B cell (primary cell): Measurements from ENCODE around the gene ASIC1. TPM values are rescaled to one million over a fixed set of nuclear protein-coding genes. Genes with fewer than 3 reads are reported as not detected.

Experiments used
- ATAC-seq: fragments of 200-7000 bp; cut with Tn5 transposase; one replicate; pipeline ENCODE4 v1.10.0; 2021; ENCODE audit warnings: low read depth, mild to moderate bottlenecking, moderate number of reproducible peaks, moderate library complexity
- CTCF ChIA-PET: fragments of 350-600 bp; sonication (Branson Sonifier 250); formaldehyde crosslinking; loops from one replicate; lab custom pipeline; 2021; ENCODE audit warnings: antibody characterized with exemption, inconsistent platforms; lab: Charles Lee
- POLR2A ChIA-PET: fragments of 350-600 bp; sonication (Branson Sonifier 250); formaldehyde crosslinking; loops from one replicate; lab custom pipeline; 2021; ENCODE audit warnings: antibody characterized with exemption; lab: Charles Lee
- DNase-seq: peaks from one replicate; pipeline ENCODE4 v3.0.0; 2013
- H2AFZ ChIP-seq: 2 replicates; pipeline ENCODE4 v1.6.1; 2012; ENCODE audit warnings: mild to moderate bottlenecking, low read depth, low read length; ENCODE audit not compliant: insufficient read depth, poor library complexity, severe bottlenecking
- H3K27ac ChIP-seq, 2 donors: 1 replicate in 1 of 2; 2 replicates in 1 of 2; pipeline ENCODE4 v1.5.1; 2012 to 2013; ENCODE audit warnings: low read length in 2 of 2, mild to moderate bottlenecking in 2 of 2, moderate library complexity in 1 of 2
- H3K27me3 ChIP-seq, 4 experiments: fragments of 200-600 bp in 1 of 4; sonication (generic) in 1 of 4; replicated peaks in 1 of 4; 1 replicate in 2 of 4; 2 replicates in 2 of 4; pipeline versions ENCODE4 v1.6.1 to v1.7.0; 2013 to 2016; ENCODE audit warnings: low read length in 3 of 4, mild to moderate bottlenecking in 2 of 4, mixed read lengths in 1 of 4, moderate library complexity in 1 of 4; ENCODE audit not compliant: insufficient read depth in 4 of 4, control insufficient read depth in 3 of 4; ENCODE audit errors: control extremely low read depth in 1 of 4
- H3K36me3 ChIP-seq, 2 experiments: replicated peaks in 1 of 2; 1 replicate in 1 of 2; 2 replicates in 1 of 2; pipeline versions ENCODE4 v1.6.1 to v1.7.1; 2013; ENCODE audit warnings: low read length in 1 of 2; ENCODE audit not compliant: insufficient read depth in 2 of 2, control insufficient read depth in 1 of 2; ENCODE audit errors: control extremely low read depth in 1 of 2, extremely low read depth in 1 of 2
- H3K4me1 ChIP-seq, 2 donors: fragments of 200-600 bp in 1 of 2; sonication (generic) in 1 of 2; 1 replicate in 1 of 2; 2 replicates in 1 of 2; pipeline versions ENCODE4 v1.5.1 to v1.6.1; 2013 to 2017; ENCODE audit warnings: low read length in 2 of 2; ENCODE audit not compliant: control insufficient read depth in 2 of 2, insufficient read depth in 2 of 2
- H3K4me2 ChIP-seq: replicated peaks from 2 replicates; pipeline ENCODE3; 2012; ENCODE audit warnings: mild to moderate bottlenecking, low read depth, low read length; ENCODE audit not compliant: poor library complexity, severe bottlenecking
- H3K4me3 ChIP-seq, 5 experiments: fragments of 200-600 bp in 1 of 5; sonication (generic) in 1 of 5; 1 replicate in 3 of 5; 2 replicates in 2 of 5; pipeline versions ENCODE4 v1.5.1 to v1.7.0; 2011 to 2016; ENCODE audit warnings: low read length in 4 of 5, mild to moderate bottlenecking in 4 of 5, low read depth in 2 of 5, control low read depth in 1 of 5, moderate library complexity in 1 of 5; ENCODE audit not compliant: insufficient read depth in 1 of 5; ENCODE audit errors: control extremely low read depth in 1 of 5, extremely low read depth in 1 of 5
- H3K79me2 ChIP-seq: fragments of 200-600 bp; sonication (generic); one replicate; pipeline ENCODE4 v1.6.0; 2016; ENCODE audit warnings: low read length; ENCODE audit not compliant: control insufficient read depth, insufficient read depth
- H3K9ac ChIP-seq: fragments of 200-600 bp; sonication (generic); 2 replicates; pipeline ENCODE4 v1.6.1; 2017; ENCODE audit warnings: mild to moderate bottlenecking, low read length, moderate library complexity
- H3K9me3 ChIP-seq, 3 donors: one replicate each; pipeline versions ENCODE4 v1.6.1 to v1.7.1; 2013; ENCODE audit warnings: low read length in 2 of 3; ENCODE audit not compliant: control insufficient read depth in 2 of 3, insufficient read depth in 1 of 3; ENCODE audit errors: control extremely low read depth in 1 of 3
- H4K20me1 ChIP-seq: 2 replicates; pipeline ENCODE4 v1.6.0; 2012; ENCODE audit warnings: mild to moderate bottlenecking, low read length; ENCODE audit not compliant: insufficient read depth, control insufficient read depth, poor library complexity, severe bottlenecking
- H3K27ac Mint-ChIP-seq: one replicate; pipeline ENCODE4 v1.8.0; 2021; ENCODE audit warnings: mixed read lengths
- H3K27me3 Mint-ChIP-seq: one replicate; pipeline ENCODE4 v1.8.0; 2021; ENCODE audit warnings: mixed read lengths
- H3K4me1 Mint-ChIP-seq: one replicate; pipeline ENCODE4 v1.8.0; 2021; ENCODE audit warnings: mixed read lengths
- H3K4me3 Mint-ChIP-seq: one replicate; pipeline ENCODE4 v1.8.0; 2021; ENCODE audit warnings: mixed read lengths
- H3K9me3 Mint-ChIP-seq: one replicate; pipeline ENCODE4 v1.8.0; 2022; ENCODE audit warnings: mixed read lengths; ENCODE audit not compliant: insufficient read depth
- EZH2 ChIP-seq: IDR thresholded peaks from 2 replicates; pipeline ENCODE4 v1.6.1; 2012; ENCODE audit warnings: borderline replicate concordance, low read depth, mild to moderate bottlenecking, moderate library complexity, low read length; ENCODE audit not compliant: insufficient read depth, poor library complexity, severe bottlenecking
- WGBS: methylation state at CpG from one replicate; pipeline ENCODE4 v1.1.5; 2013; ENCODE audit warnings: missing lambda C conversion rate; ENCODE audit not compliant: insufficient coverage; 5-methylcytosine and 5-hydroxymethylcytosine counted together
- intact Hi-C: fragments of 100-400 bp; cut with micrococcal nuclease; formaldehyde crosslinking; loops from one replicate; pipeline ENCODE4 v1.10.0; 2022
- polyA plus RNA-seq: library from polyadenylated mRNA; depleted of rRNA; stranded (reverse); fragments of >200 nt; gene quantifications from 2 replicates; pipeline ENCODE4 v1.2.3, GENCODE V29; 2012
- total RNA-seq, 2 donors: library from RNA; stranded (reverse); fragments of 120-200 nt in 1 of 2; gene quantifications; 1 replicate in 1 of 2; 2 replicates in 1 of 2; pipeline versions ENCODE4 v1.2.3 to v1.2.4, GENCODE V29; 2013 to 2022
- TF ChIP-seq, protein P1 (sequence below): fragments of 200-600 bp; IDR thresholded peaks from one replicate; pipeline ENCODE4 v1.8.0; 2022; ENCODE audit warnings: antibody characterized with exemption, mild to moderate bottlenecking

The ASIC1 gene
- total and polyA plus RNA-seq, 2 donors (not counting 1 experiment from before 2014, with no cell fraction given): not detected

DNA sequence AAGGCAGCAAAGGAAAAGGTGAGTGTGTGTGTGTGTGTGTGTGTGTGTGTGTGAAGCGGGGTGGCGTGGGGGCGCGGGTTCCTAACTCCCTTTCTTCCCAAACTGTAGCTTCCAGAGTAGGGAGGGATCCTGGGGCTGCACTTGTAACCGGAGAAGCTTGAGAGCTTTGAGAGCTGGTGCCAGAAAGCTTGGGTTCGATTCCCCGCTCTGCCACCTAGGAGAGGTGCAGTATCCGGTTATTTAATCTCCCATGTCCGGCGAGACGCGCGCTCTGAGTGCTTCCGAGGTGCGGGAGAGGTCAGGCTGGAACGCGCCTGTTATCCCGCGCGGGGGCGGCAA lies 24.9 kb upstream of the ASIC1 start:
- H3K9me3 Mint-ChIP-seq: no peaks in the 10 kb centered on the region

DNA sequence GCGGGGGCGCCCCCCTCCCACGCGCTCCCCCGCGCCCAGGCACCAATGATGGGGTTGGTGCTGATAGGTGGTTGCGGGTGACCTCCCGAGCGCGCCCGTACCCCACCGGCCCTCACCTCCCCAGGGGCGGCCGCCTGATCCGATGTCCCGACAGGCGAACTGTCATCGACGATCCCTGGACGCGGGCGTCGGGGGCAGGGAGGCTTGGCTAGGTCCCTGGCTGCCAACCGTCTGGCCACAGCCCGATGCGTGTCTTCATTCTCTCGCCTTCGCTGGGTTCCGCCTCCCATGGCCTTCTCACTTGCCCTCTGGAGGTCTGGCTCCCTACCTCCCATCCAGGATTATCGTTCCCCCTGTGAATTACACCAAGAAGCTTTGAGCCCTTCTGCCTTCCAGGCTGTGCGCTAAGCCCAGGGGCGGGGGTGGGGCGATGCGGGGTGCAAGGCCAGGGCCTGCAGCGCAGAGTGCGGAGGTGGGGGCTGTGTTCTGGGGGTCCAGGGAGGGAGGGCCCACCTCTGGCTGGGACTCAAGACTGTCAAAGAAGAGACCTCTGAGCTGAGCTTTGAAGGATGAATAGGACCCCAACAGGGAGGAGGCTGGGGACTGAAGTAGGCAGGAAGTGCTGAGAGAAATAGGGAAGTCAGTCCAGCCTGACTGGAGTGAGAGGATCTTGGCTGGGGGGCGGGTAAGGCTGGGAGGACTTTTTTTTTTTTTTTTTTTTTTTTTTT lies 24.4 kb upstream of the ASIC1 start:
- Mint-ChIP-seq H3K9me3 (no peaks in the 10 kb centered on the region), H3K27ac (peak overlapping the region; percentile 70), H3K27me3 (peaks cover 5% of the 10 kb centered on the region), H3K4me3 (peak overlapping the region; percentile 85), H3K4me1 (peaks cover 6% of the 10 kb centered on the region)
- Histone ChIP-seq H3K4me1 (peaks cover 13 to 18% of the 10 kb centered on the region in 2 donors), H3K79me2 (no peaks in the 10 kb centered on the region), H3K27me3 (peaks cover 0 to 3% (median 0%) of the 10 kb centered on the region in 4 experiments), H3K27ac (peak overlapping the region in 1 of 2 donors; percentile 30), H3K4me3 (peak overlapping the region; percentile 43 to 72 (median 52)), H3K9ac (peak overlapping the region; percentile 65), H2AFZ (peak overlapping the region; percentile 96), H3K9me3 (no peaks in the 10 kb centered on the region), H4K20me1 (no peaks in the 10 kb centered on the region), H3K36me3 (no peaks in the 10 kb centered on the region), H3K4me2 (peak overlapping the region; percentile 95)
- intact Hi-C loops: no loop called here
- DNase-seq: peak; percentile 61
- ATAC-seq: peak; percentile 81
- 11% methylated on average over 33 of the region's 37 CpGs for WGBS
- ChIA-PET POLR2A (no interaction called here), CTCF (interaction anchor here (1.3 to 1.4 kb wide), 2 partner anchors 10 to 23 kb away, joined by 4 read pairs; no protein-coding TSS in a partner anchor)
- TF ChIP-seq EZH2: no peak
- TF ChIP-seq, protein P1, sequence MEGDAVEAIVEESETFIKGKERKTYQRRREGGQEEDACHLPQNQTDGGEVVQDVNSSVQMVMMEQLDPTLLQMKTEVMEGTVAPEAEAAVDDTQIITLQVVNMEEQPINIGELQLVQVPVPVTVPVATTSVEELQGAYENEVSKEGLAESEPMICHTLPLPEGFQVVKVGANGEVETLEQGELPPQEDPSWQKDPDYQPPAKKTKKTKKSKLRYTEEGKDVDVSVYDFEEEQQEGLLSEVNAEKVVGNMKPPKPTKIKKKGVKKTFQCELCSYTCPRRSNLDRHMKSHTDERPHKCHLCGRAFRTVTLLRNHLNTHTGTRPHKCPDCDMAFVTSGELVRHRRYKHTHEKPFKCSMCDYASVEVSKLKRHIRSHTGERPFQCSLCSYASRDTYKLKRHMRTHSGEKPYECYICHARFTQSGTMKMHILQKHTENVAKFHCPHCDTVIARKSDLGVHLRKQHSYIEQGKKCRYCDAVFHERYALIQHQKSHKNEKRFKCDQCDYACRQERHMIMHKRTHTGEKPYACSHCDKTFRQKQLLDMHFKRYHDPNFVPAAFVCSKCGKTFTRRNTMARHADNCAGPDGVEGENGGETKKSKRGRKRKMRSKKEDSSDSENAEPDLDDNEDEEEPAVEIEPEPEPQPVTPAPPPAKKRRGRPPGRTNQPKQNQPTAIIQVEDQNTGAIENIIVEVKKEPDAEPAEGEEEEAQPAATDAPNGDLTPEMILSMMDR: no peak

More for the DNA sequence above, 24.9 kb upstream of the ASIC1 start:
- intact Hi-C loops: no loop called here
- WGBS: 35% methylated on average over 17 of the region's 21 CpGs
- no peak for ATAC-seq
- ChIA-PET POLR2A (interaction anchor here (0.6 kb wide), 1 partner anchor 284 kb away, joined by 6 read pairs; no protein-coding TSS in a partner anchor), CTCF (interaction anchor here (1.3 kb wide), 1 partner anchor 23 kb away, joined by 4 read pairs; no protein-coding TSS in a partner anchor)
- peak overlapping the region; percentile 96 for H2AFZ ChIP-seq
- Mint-ChIP-seq H3K27me3 (peaks cover 5% of the 10 kb centered on the region), H3K4me1 (peaks cover 6% of the 10 kb centered on the region), H3K27ac (peak overlapping the region; percentile 15), H3K4me3 (peak overlapping the region; percentile 85)
- peak overlapping the region in 4 of 5 experiments; percentile 43 to 72 (median 54) for H3K4me3 ChIP-seq
- H3K4me1 ChIP-seq: peaks cover 13 to 18% of the 10 kb centered on the region in 2 donors
- H3K4me2 ChIP-seq: peak overlapping the region; percentile 95
- H3K27me3 ChIP-seq: peaks cover 0 to 3% (median 0%) of the 10 kb centered on the region in 4 experiments
- no peak for DNase-seq
- no peaks in the 10 kb centered on the region for H3K9me3 ChIP-seq
- no peaks in the 10 kb centered on the region for H3K79me2 ChIP-seq
- no peak for TF ChIP-seq EZH2
- H4K20me1 ChIP-seq: no peaks in the 10 kb centered on the region
- peak overlapping the region; percentile 65 for H3K9ac ChIP-seq
- no peak overlapping the region for H3K27ac ChIP-seq
- no peaks in the 10 kb centered on the region for H3K36me3 ChIP-seq
